ENCODE results near the gene TF.

The TF gene

GRCh38 chr3:133842158-133842557 lies 96.0 kb downstream of the TF start:
- TF ChIP-seq SIN3A (IDR thresholded peaks at IDR 0.05; ENCODE audit: borderline replicate concordance, insufficient read depth, low read length) (no peak), POLR2AphosphoS5 (IDR thresholded peaks at IDR 0.05; ENCODE audit: low read depth, low read length) (no peak), REST (IDR thresholded peaks at IDR 0.05; ENCODE audit: insufficient read depth in 1 of 2, low read depth in 2 of 2, low read length in 2 of 2) (no peak)

- TF ChIP-seq TAF1 (IDR thresholded peaks at IDR 0.05; ENCODE audit: borderline replicate concordance, insufficient read depth, low read length), result no peak
- TF ChIP-seq POLR2AphosphoS5 (IDR thresholded peaks at IDR 0.05; ENCODE audit: low read depth, low read length), result no peak
- no peak for TF ChIP-seq SIN3A (IDR thresholded peaks at IDR 0.05; ENCODE audit: borderline replicate concordance, insufficient read depth, low read length)
- TF ChIP-seq FOXP2 (optimal IDR thresholded peaks at IDR 0.05; ENCODE audit: borderline replicate concordance, extremely low read depth, extremely low read length, insufficient read depth), result no peak
- TF ChIP-seq REST (IDR thresholded peaks at IDR 0.05; ENCODE audit: insufficient read depth in 1 of 2, low read depth in 2 of 2, low read length in 2 of 2), result no peak
Measured at GRCh38 chr3:133843634-133844033, 97.4 kb downstream of the TF start.

GRCh38 chr3:133845127-133845526 lies 98.9 kb downstream of the TF start:
- TF ChIP-seq FOXP2 (optimal IDR thresholded peaks at IDR 0.05; ENCODE audit: borderline replicate concordance, extremely low read depth, extremely low read length, insufficient read depth) (no peak), REST (IDR thresholded peaks at IDR 0.05; ENCODE audit: insufficient read depth in 1 of 2, low read depth in 2 of 2, low read length in 2 of 2) (no peak), POLR2AphosphoS5 (IDR thresholded peaks at IDR 0.05; ENCODE audit: low read depth, low read length) (no peak), SIN3A (IDR thresholded peaks at IDR 0.05; ENCODE audit: borderline replicate concordance, insufficient read depth, low read length) (no peak), TAF1 (IDR thresholded peaks at IDR 0.05; ENCODE audit: borderline replicate concordance, insufficient read depth, low read length) (no peak)

All from PFSK-1 (cell line).